Prostate gland (tissue), 2 donors: ENCODE measurements around the gene DKKL1.

Source experiments
- CTCF ChIP-seq, 4 experiments: fragments of 200-600 bp in 2 of 4; fragments of 450-650 bp in 2 of 4; sonication (generic) in 2 of 4; IDR thresholded peaks; 1 replicate in 3 of 4; 2 replicates in 1 of 4; pipeline ENCODE4 v1.5.1; 2016 to 2019; ENCODE audit warnings: antibody characterized with exemption in 4 of 4, mild to moderate bottlenecking in 2 of 4, moderate library complexity in 2 of 4
- POLR2A ChIP-seq: fragments of 450-650 bp; IDR thresholded peaks from one replicate; pipeline ENCODE4 v1.6.1; 2016; ENCODE audit warnings: antibody characterized with exemption, mild to moderate bottlenecking
- POLR2AphosphoS5 ChIP-seq: sonication (generic); formaldehyde crosslinking; IDR thresholded peaks from one replicate; pipeline ENCODE4 v1.6.1; 2017; ENCODE audit warnings: antibody characterized with exemption

- TF ChIP-seq POLR2AphosphoS5 (peak; percentile 68), CTCF (IDR thresholded peaks at IDR 0.05) (no peak), POLR2A (no peak)
These were observed 23.4 kb upstream of the DKKL1 start for GRCh38 chr19:49340069-49340864.
